ENCODE measurements around the gene GP5. TPM values are rescaled to one million over a fixed set of nuclear protein-coding genes. Genes with fewer than 3 reads are reported as not detected.

GP5 gene
- total RNA-seq = 0.19 and 1.1 TPM in 2 replicates

GRCh38 chr3:194399166-194399565 lies at the start of gene GP5:
Gene GP5, minus strand, starts transcription at chr3:194399266. Its CDS starts 984 bp downstream, at chr3:194398282.

GRCh38 chr3:194369522-194370279 lies 29.4 kb downstream of the GP5 start, which contains the start of gene LRRC15:
Gene LRRC15, minus strand, starts transcription at chr3:194369743. Its CDS starts 8,700 bp downstream, at chr3:194361043.

GRCh38 chr3:194351080-194351672 lies 47.9 kb downstream of the GP5 start, which contains the start of gene CPN2:
Gene CPN2, minus strand, starts transcription at chr3:194351328. Its CDS starts 8,626 bp downstream, at chr3:194342702.

Other genes starting within 250 kb of the GP5 start
- not detected in 2 replicates for gene CPN2, start 47.9 kb downstream of the GP5 start, total RNA-seq
- 0.19 and 0.56 TPM in 2 replicates for gene LRRC15, start 29.5 kb downstream of the GP5 start, total RNA-seq
- 945 and 1,767 TPM in 2 replicates for gene ATP13A3, start 87.7 kb upstream of the GP5 start, total RNA-seq
- 24.0 and 32.4 TPM in 2 replicates for gene TMEM44, start 234.2 kb upstream of the GP5 start, total RNA-seq